Measurements from ENCODE around the gene MAT1A.

MAT1A gene

GRCh38 chr10:80274396-80275134 lies 14.9 kb downstream of the MAT1A start:
- H3K4me3 ChIP-seq (replicated peaks; ENCODE audit: low read depth, low read length), result no peak overlapping the region
- TF ChIP-seq CTCF (IDR thresholded peaks at IDR 0.05; ENCODE audit: low read depth, low read length, missing control alignments), result no peak
- no peak for DNase-seq (ENCODE audit: extremely low read depth, low read depth)

- no peak for TF ChIP-seq CTCF (IDR thresholded peaks at IDR 0.05; ENCODE audit: low read depth, low read length, missing control alignments)
- H3K4me3 ChIP-seq (replicated peaks; ENCODE audit: low read depth, low read length), result no peak overlapping the region
- no peak for DNase-seq (ENCODE audit: extremely low read depth, low read depth)
Measured at GRCh38 chr10:80273523-80274170, 15.8 kb downstream of the MAT1A start.

DNA sequence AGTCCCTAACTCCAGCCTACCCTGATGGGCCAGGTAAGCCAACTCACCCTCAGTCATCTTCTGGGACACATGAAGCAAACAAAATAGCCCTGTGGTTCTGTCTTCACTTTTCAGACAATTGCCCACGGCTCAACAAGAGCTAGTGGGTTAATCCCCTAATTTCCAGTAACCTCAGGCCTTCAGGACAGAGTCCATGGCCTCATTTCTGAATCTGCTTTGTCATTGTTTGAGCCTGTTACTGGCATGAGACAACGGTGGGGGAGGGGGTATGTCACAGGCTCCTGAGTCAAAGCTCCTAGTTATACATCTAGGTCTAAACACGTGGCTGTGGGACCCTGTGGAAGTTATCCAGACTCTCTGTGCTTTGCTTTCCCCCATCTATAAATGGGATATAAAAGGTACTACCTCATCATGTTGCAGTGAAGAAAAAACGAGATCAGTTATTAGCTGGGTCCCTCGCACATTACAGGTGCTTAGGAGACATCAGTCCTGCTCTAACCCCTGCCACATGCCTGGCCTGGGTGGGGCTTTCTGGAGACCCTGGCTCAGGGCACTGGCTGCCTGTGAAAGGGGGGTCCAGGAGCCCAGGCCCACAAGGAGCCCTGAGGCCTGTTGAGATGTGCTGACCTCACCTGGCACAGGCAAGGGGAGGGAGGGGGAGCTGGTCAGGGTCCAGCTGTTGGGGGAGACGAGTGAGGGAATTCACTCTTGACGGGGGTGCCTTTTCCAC lies 16.5 kb downstream of the MAT1A start:
- DNase-seq (ENCODE audit: extremely low read depth, low read depth), result no peak
- no peak overlapping the region for H3K4me3 ChIP-seq (replicated peaks; ENCODE audit: low read depth, low read length)
- TF ChIP-seq CTCF (IDR thresholded peaks at IDR 0.05; ENCODE audit: low read depth, low read length, missing control alignments), result no peak

- no peak overlapping the region for H3K4me3 ChIP-seq (replicated peaks; ENCODE audit: low read depth, low read length)
- no peak for DNase-seq (ENCODE audit: extremely low read depth, low read depth)
- no peak for TF ChIP-seq CTCF (IDR thresholded peaks at IDR 0.05; ENCODE audit: low read depth, low read length, missing control alignments)
Measured at GRCh38 chr10:80271416-80271815, 18.0 kb downstream of the MAT1A start.

GRCh38 chr10:80270887-80271286 lies 18.6 kb downstream of the MAT1A start:
- no peak overlapping the region for H3K4me3 ChIP-seq (replicated peaks; ENCODE audit: low read depth, low read length)
- TF ChIP-seq CTCF (IDR thresholded peaks at IDR 0.05; ENCODE audit: low read depth, low read length, missing control alignments), result no peak
- no peak for DNase-seq (ENCODE audit: extremely low read depth, low read depth)

DNA sequence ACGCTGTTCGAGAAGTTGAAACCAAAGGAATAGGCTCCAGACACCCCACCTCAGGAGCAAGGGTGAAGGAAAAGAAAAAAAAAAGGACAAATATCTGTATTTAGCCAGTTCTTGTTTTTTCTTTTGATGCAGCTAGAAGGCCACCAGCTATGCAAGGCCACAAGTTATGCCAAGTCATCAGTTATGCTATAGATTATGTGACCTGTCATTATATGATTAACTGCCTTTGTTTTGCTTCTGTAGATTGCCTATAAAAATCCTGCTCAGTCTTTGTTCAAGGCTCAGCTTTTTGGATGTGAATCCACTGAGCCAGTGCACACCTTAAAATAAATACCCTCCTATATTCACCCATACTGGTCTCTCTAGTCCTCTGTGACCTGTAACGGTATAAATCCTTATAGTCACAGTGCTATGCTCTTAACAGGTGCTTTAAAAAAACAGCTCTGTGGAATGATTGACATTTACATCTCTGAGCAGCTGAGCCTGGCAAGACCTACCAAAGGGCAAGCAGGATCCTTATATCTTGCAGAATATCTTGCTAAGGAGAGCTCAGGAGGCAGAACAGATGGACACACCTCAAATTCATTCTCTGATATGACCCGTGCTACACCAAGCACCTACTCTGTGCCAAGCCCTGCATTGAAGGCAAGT lies 20.4 kb downstream of the MAT1A start:
- H3K4me3 ChIP-seq (replicated peaks; ENCODE audit: low read depth, low read length), result no peak overlapping the region
- DNase-seq (ENCODE audit: extremely low read depth, low read depth), result no peak
- TF ChIP-seq CTCF (IDR thresholded peaks at IDR 0.05; ENCODE audit: low read depth, low read length, missing control alignments), result no peak

Measured in HFF-Myc (cell line).